ENCODE results near the gene LRRC53.

The LRRC53 gene

DNA sequence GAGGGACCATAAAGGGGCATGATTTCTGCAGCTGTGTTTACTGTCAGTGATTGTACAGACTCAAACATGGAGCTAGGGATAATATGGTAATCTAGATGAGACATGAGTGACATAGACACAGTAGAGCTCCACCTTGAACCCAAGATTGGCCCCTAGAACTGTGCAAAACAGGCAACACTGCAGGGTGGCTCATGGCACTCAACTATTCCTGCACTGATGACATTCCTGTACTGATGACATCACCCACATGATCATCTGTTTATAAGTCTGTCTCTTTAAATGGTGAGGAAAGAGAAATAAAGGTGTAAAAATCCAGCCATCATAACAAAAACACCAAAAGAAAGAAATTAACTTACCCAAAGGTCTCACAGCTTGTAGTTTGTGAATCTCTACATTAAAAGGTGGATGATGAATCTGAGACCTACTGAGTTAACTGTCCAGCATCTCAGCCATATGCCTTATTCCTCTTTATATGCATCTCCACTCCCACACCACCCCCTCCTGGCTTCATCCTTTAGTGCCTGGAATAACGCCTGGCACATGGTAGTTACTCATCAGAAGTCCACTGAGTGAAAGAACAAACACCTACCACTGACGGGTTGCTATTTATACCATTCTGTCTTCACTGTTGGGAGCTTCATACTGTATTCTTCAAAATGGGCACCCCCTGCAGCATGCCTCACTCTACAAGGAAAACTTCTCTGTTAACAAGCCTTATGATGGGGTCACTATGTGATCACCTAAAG, at the start of gene LRRC53:
Gene LRRC53 (minus strand): TSS at position 442 of the 746 bp plus-strand sequence. CDS start 29,262 bp downstream, outside the sequence.
- Histone ChIP-seq H3K36me3 (replicated peaks) (no peaks in the 10 kb centered on the region), H3K27me3 (ENCODE audit: low read depth) (no peaks in the 10 kb centered on the region), H3K9me3 (no peaks in the 10 kb centered on the region), H3K4me1 (no peaks in the 10 kb centered on the region; the same call in 1 of the 2 replicates), H3K4me3 (no peak within 1 kb of the TSS)
- no peak for DNase-seq (ENCODE audit: low spot score in 2 of 2)
- in situ Hi-C loops (cut with MboI; ENCODE audit: low sequenced_read_pairs), result no loop called here

DNA sequence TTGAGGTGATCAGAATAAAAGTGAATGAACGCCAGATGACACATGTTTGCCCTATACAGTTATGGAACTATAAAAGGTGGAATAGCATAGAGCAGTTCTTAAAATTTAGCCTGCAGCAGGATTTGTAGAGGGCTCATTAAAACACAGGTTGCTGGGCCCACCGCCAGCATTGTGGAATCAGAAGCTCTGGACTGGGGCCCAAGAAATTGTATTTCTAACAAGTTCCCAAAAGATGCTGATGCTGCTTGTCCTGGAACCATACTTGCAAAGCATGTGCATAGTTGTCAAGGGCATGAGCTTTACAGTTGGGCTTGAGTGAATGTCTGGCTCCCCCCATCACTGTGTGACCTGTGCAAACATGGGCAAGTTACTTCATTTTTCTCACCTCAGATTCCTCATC, 37.5 kb upstream of the LRRC53 start:
- H3K9me3 ChIP-seq, result no peaks in the 10 kb centered on the region
- no peaks in the 10 kb centered on the region for H3K36me3 ChIP-seq (replicated peaks)
- H3K27me3 ChIP-seq (ENCODE audit: low read depth), result no peaks in the 10 kb centered on the region
- in situ Hi-C loops (cut with MboI; ENCODE audit: low sequenced_read_pairs), result no loop called here
- no peak for DNase-seq (ENCODE audit: low spot score in 2 of 2)
- no peaks in the 10 kb centered on the region; the same call in 1 of the 2 replicates for H3K4me1 ChIP-seq
- no peak overlapping the region for H3K4me3 ChIP-seq

DNA sequence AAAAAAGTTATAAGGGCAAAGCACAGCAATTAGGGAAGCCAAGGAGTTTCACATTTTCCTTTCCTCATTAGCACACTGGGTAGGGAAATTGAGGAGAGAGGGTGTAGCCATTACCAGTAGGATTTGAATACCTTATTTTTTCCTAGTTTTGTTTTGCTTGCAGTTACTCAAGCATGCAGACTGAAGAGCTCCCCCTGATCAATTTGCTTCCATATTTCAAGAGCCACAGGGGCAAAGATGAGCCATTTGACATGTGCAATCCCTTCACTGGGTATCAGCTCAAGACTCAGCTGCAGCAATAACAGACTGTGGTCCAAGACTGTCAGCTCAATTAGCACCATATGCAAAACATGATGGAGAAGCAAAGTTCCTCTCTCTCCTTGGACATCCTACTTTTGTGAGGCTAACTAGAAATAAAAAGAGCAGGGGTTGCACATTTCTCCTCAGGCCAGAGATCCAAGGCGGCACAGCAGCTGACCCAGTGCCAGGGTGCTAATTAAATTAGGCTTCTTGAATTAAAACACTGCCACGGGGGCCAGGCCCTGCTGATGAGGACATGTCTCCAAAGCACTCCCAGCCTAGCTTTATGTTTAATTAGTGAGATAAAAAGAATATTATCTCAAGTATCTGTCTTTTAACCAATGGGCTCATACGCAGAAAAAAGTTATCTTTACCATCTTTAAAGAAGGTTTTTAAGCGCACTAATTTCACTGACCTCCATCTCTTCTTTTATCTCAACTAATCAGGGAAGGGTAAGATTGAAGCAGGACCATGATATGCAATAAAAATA, 36.7 kb upstream of the LRRC53 start:
- Histone ChIP-seq H3K4me3 (no peak overlapping the region), H3K4me1 (no peaks in the 10 kb centered on the region; the same call in 1 of the 2 replicates), H3K36me3 (replicated peaks) (no peaks in the 10 kb centered on the region), H3K27me3 (ENCODE audit: low read depth) (no peaks in the 10 kb centered on the region), H3K9me3 (no peaks in the 10 kb centered on the region)
- no peak for DNase-seq (ENCODE audit: low spot score in 2 of 2)
- in situ Hi-C loops (cut with MboI; ENCODE audit: low sequenced_read_pairs), result no loop called here

DNA sequence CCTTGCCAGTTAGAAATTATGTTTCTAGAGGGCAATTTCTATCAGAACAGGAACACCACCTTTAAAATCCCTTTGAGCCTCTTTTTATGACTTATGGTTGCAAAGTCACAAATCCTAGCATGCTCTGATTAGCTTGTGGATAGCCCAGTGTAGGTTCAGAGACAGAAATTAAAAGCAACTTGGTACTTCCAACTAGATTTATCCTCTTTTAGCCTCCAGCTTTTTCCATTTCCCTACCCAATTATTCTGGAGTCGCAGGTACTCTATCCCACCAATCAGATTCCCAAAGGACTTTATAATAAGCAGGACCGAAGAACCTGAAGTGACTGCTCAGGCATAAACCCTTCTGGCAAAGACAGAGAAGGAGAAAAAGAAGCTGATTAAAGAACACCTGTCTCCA, 33.4 kb upstream of the LRRC53 start:
- Histone ChIP-seq H3K9me3 (no peaks in the 10 kb centered on the region), H3K36me3 (replicated peaks) (no peaks in the 10 kb centered on the region), H3K4me1 (no peaks in the 10 kb centered on the region), H3K4me3 (no peak overlapping the region), H3K27me3 (ENCODE audit: low read depth) (no peaks in the 10 kb centered on the region)
- in situ Hi-C loops (cut with MboI; ENCODE audit: low sequenced_read_pairs), result no loop called here
- DNase-seq (ENCODE audit: low spot score in 2 of 2), result no peak

DNA sequence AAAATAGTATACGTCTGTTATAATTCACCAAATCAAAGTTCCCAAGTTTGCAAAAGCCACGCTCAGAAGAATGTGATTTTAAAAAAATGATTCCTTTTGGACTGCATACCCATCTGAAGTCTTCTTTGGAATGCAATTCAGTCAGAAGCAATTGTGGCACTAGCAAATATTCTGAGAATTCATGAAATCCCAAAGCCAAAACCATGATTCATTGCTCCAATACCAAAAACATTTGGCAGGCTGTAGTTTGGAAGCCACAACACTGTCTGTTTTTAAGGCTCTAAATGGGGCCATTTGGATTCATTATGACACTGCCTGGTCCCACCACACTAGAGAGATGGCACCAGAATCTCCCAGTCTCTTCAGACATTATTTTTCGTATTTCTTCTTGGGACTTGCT, 21.8 kb upstream of the LRRC53 start:
- DNase-seq (ENCODE audit: low spot score in 2 of 2), result no peak
- Histone ChIP-seq H3K4me1 (no peaks in the 10 kb centered on the region), H3K9me3 (no peaks in the 10 kb centered on the region), H3K27me3 (ENCODE audit: low read depth) (no peaks in the 10 kb centered on the region), H3K36me3 (replicated peaks) (no peaks in the 10 kb centered on the region), H3K4me3 (no peak overlapping the region)
- in situ Hi-C loops (cut with MboI; ENCODE audit: low sequenced_read_pairs), result no loop called here

- no peaks in the 10 kb centered on the region for H3K27me3 ChIP-seq (ENCODE audit: low read depth)
- H3K9me3 ChIP-seq, result no peaks in the 10 kb centered on the region
- H3K36me3 ChIP-seq (replicated peaks), result no peaks in the 10 kb centered on the region
- H3K4me1 ChIP-seq, result no peaks in the 10 kb centered on the region
- no peak overlapping the region for H3K4me3 ChIP-seq
- DNase-seq (ENCODE audit: low spot score in 2 of 2), result no peak
- in situ Hi-C loops (cut with MboI; ENCODE audit: low sequenced_read_pairs), result no loop called here
Observed at GRCh38 chr1:74531796-74532195, 19.4 kb upstream of the LRRC53 start.

DNA sequence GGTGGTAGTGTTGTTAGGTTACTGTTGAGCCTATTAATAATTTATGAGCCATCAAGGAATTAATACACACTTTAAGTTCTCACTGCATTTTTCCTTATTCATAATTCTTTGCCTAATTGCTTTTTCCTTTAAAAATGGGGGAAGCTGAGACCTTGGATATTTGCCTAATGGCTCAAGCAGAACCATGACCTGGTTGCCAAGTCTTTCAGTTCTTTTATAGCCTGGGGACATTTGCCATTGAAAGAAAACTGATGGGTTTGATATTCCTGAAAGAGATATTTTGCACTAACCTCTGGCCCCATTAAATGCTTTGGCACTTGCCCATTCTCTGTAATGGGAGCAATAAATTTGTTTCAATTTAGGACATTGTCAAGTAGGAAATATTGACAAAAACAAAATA, 18.5 kb upstream of the LRRC53 start:
- no peak for DNase-seq (ENCODE audit: low spot score in 2 of 2)
- H3K27me3 ChIP-seq (ENCODE audit: low read depth), result no peaks in the 10 kb centered on the region
- no peak overlapping the region for H3K4me3 ChIP-seq
- no peaks in the 10 kb centered on the region for H3K36me3 ChIP-seq (replicated peaks)
- H3K4me1 ChIP-seq, result no peaks in the 10 kb centered on the region
- in situ Hi-C loops (cut with MboI; ENCODE audit: low sequenced_read_pairs), result no loop called here
- H3K9me3 ChIP-seq, result no peaks in the 10 kb centered on the region

- in situ Hi-C loops (cut with MboI; ENCODE audit: low sequenced_read_pairs), result no loop called here
Observed at GRCh38 chr1:74528123-74528522, 15.7 kb upstream of the LRRC53 start.

GRCh38 chr1:74526708-74527107, 14.3 kb upstream of the LRRC53 start:
- Histone ChIP-seq H3K9me3 (no peaks in the 10 kb centered on the region), H3K36me3 (replicated peaks) (no peaks in the 10 kb centered on the region), H3K4me1 (no peaks in the 10 kb centered on the region), H3K4me3 (no peak overlapping the region), H3K27me3 (ENCODE audit: low read depth) (no peaks in the 10 kb centered on the region)
- in situ Hi-C loops (cut with MboI; ENCODE audit: low sequenced_read_pairs), result no loop called here
- no peak for DNase-seq (ENCODE audit: low spot score in 2 of 2)

More at GRCh38 chr1:74528123-74528522, 15.7 kb upstream of the LRRC53 start:
- no peak overlapping the region for H3K4me3 ChIP-seq
- no peak for DNase-seq (ENCODE audit: low spot score in 2 of 2)
- no peaks in the 10 kb centered on the region for H3K9me3 ChIP-seq
- no peaks in the 10 kb centered on the region for H3K4me1 ChIP-seq
- no peaks in the 10 kb centered on the region for H3K36me3 ChIP-seq (replicated peaks)
- no peaks in the 10 kb centered on the region for H3K27me3 ChIP-seq (ENCODE audit: low read depth)

DNA sequence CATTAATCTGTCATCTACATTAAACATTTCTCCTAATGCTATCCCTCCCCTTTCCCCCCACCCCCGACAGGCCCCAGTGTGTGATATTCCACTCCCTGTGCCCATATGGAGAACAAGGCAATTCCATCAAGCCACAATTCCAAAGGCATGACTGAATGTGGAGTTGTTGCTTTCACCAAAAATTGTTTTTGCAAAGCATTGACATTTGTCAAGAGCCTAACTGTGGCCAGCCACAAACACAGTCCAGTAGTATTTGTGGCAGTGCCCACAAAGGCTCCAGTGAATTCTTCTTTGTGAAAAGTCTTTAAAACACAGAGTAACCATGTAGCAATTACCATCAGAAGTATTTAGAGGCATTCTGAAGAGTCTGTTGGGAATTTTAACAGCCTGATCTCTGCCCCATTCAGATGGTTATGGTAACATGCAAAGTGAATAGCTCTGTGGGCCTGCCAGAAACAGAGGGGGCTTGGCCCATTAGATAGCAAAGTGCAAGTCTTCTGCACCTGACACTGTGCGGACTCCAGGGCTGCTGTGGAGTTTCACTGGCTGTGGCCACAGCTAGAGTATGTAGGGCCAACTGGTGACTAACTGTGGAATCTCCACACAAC, 11.6 kb upstream of the LRRC53 start:
- no peak for DNase-seq (ENCODE audit: low spot score in 2 of 2)
- Histone ChIP-seq H3K36me3 (replicated peaks) (no peaks in the 10 kb centered on the region), H3K9me3 (no peaks in the 10 kb centered on the region), H3K4me1 (no peaks in the 10 kb centered on the region), H3K4me3 (no peak overlapping the region), H3K27me3 (ENCODE audit: low read depth) (no peaks in the 10 kb centered on the region)
- in situ Hi-C loops (cut with MboI; ENCODE audit: low sequenced_read_pairs), result no loop called here

DNA sequence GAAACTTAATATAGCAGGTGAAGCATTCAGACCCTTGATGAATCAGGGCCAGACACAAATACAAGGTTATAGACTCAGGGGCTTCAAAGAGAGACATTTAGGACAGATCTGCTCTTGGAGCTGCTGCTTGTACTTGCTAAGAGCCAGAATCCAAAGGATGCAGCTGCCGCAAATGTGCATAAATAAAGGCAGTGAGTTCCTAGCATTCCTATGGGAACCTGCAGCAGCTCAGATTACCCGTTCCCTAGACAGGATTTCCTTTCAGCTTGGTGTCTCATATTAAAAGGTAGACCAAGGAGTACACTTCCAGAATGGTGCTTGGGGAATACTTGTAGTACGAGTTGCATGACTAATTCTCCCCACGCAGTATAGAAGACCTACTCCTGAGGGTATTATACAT, 9.7 kb upstream of the LRRC53 start:
- in situ Hi-C loops (cut with MboI; ENCODE audit: low sequenced_read_pairs), result no loop called here
- no peak overlapping the region for H3K4me3 ChIP-seq
- H3K9me3 ChIP-seq, result no peaks in the 10 kb centered on the region
- no peaks in the 10 kb centered on the region for H3K4me1 ChIP-seq
- no peaks in the 10 kb centered on the region for H3K27me3 ChIP-seq (ENCODE audit: low read depth)
- no peaks in the 10 kb centered on the region for H3K36me3 ChIP-seq (replicated peaks)
- no peak for DNase-seq (ENCODE audit: low spot score in 2 of 2)

- DNase-seq (ENCODE audit: low spot score in 2 of 2), result no peak
- in situ Hi-C loops (cut with MboI; ENCODE audit: low sequenced_read_pairs), result no loop called here
- no peaks in the 10 kb centered on the region for H3K9me3 ChIP-seq
- no peaks in the 10 kb centered on the region for H3K36me3 ChIP-seq (replicated peaks)
- H3K4me3 ChIP-seq, result no peak overlapping the region
- H3K4me1 ChIP-seq, result no peaks in the 10 kb centered on the region
- no peaks in the 10 kb centered on the region for H3K27me3 ChIP-seq (ENCODE audit: low read depth)
Observed at GRCh38 chr1:74517599-74518051, 5.2 kb upstream of the LRRC53 start.

- H3K4me1 ChIP-seq, result no peaks in the 10 kb centered on the region; the same call in 1 of the 2 replicates
- no peaks in the 10 kb centered on the region for H3K27me3 ChIP-seq (ENCODE audit: low read depth)
- no peaks in the 10 kb centered on the region for H3K36me3 ChIP-seq (replicated peaks)
- H3K9me3 ChIP-seq, result no peaks in the 10 kb centered on the region
- no peak for DNase-seq (ENCODE audit: low spot score in 2 of 2)
- no peak overlapping the region for H3K4me3 ChIP-seq
- in situ Hi-C loops (cut with MboI; ENCODE audit: low sequenced_read_pairs), result no loop called here
Observed at GRCh38 chr1:74513411-74514300, 1.2 kb upstream of the LRRC53 start.

Measured in HAP-1 (cell line).